HG02885 (cell line): Measurements from ENCODE around the gene PSMD2.
A peak's percentile ranks its signal among the peaks of the same experiment; 100 is the strongest.

ENCODE experiments used
- ATAC-seq: cut with Tn5 transposase; IDR thresholded peaks from one replicate; pipeline ENCODE4 v1.9.1; 2021; ENCODE audit warnings: mild to moderate bottlenecking; ENCODE audit not compliant: unreplicated experiment, poor library complexity

Gene PSMD2

GRCh38 chr3:184353546-184353941 lies 54.5 kb downstream of the PSMD2 start:
- ATAC-seq, result no peak

GRCh38 chr3:184354121-184354728 lies 55.2 kb downstream of the PSMD2 start:
- peak; percentile 55 for ATAC-seq

DNA sequence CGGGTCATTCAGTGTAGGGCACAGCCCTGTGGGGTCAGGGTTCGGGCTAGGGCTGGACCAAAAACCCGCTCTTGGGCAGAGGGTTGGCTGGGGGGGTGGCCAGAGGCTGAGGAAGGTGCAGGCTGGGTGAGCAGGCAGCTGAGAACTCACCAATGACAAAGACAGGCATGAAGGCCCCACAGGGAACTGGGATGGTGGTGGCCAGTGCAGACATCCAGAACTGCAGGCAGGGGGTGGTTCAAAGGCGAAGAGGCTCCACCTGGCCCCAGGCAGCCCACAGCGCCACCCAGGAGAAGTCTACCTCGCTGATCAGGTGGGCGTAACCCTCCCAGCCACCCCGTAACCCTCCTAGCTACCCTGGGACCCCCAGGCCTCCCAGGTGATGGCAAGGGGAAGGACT lies 55.7 kb downstream of the PSMD2 start:
- no peak for ATAC-seq

- no peak for ATAC-seq
Observed at GRCh38 chr3:184355261-184356040, 56.4 kb downstream of the PSMD2 start.

- ATAC-seq, result no peak
Observed at GRCh38 chr3:184357248-184358123, 58.4 kb downstream of the PSMD2 start.

GRCh38 chr3:184358124-184358767 lies 59.2 kb downstream of the PSMD2 start:
- no peak for ATAC-seq
